ENCODE data around the gene ERVK3-1. TPM values are rescaled to one million over a fixed set of nuclear protein-coding genes. Genes with fewer than 3 reads are reported as not detected.

Gene ERVK3-1
- polyA plus RNA-seq, 1 of the 3 experiments (the other 2 are of a cell fraction): 69.4 TPM

- H3K9me2 ChIP-seq: no peaks in the 10 kb centered on the region
- peak overlapping the region; percentile 92; the same call in 1 of the 2 replicates for H3K4me2 ChIP-seq
- H3K4me1 ChIP-seq (ENCODE audit: control insufficient read depth in 1 of 2, insufficient read depth in 2 of 2, low read depth in 1 of 2, low read length in 1 of 2): peaks cover 0 to 19% of the 10 kb centered on the region in 2 experiments; a peak in 1 of 4 replicates
- no peak overlapping the region for H3K27ac ChIP-seq (ENCODE audit: low read depth in 2 of 2, low read length in 1 of 2)
- H3K27me3 ChIP-seq (ENCODE audit: insufficient read depth): no peaks in the 10 kb centered on the region
- TF ChIP-seq RFX5 (IDR thresholded peaks at IDR 0.05; ENCODE audit: low read length): no peak
- TF ChIP-seq IRF3 (IDR thresholded peaks at IDR 0.05; ENCODE audit: low read depth, low read length): no peak
- peak; percentile 40; the same call in 1 of the 2 replicates for TF ChIP-seq SMC3 (IDR thresholded peaks at IDR 0.05; ENCODE audit: low read depth, low read length)
- TF ChIP-seq MEF2A (IDR thresholded peaks at IDR 0.05; ENCODE audit: borderline replicate concordance, low read depth): no peak
- no peak for TF ChIP-seq EZH2phosphoT487 (IDR thresholded peaks at IDR 0.05; ENCODE audit: borderline replicate concordance, low read depth)
- no peak for TF ChIP-seq SIN3A (IDR thresholded peaks at IDR 0.05; ENCODE audit: borderline replicate concordance, low read depth, low read length)
- no peak for TF ChIP-seq ZBTB33 (IDR thresholded peaks at IDR 0.05; ENCODE audit: borderline replicate concordance, low read depth)
- peak; percentile 60 for TF ChIP-seq RAD21 (IDR thresholded peaks at IDR 0.05; ENCODE audit: low read length)
- no peak for TF ChIP-seq FOSL2 (IDR thresholded peaks at IDR 0.05; ENCODE audit: borderline replicate concordance, low read depth)
- TF ChIP-seq TAF1 (IDR thresholded peaks at IDR 0.05; ENCODE audit: borderline replicate concordance, low read depth, low read length): no peak
- no peak for TF ChIP-seq NFIC (IDR thresholded peaks at IDR 0.05; ENCODE audit: borderline replicate concordance)
- no peak for TF ChIP-seq ELF1 (IDR thresholded peaks at IDR 0.05)
- no peak for TF ChIP-seq GABPA (IDR thresholded peaks at IDR 0.05; ENCODE audit: low read depth)
- no peak for TF ChIP-seq JUND (IDR thresholded peaks at IDR 0.05)
- TF ChIP-seq USF1 (IDR thresholded peaks at IDR 0.05; ENCODE audit: borderline replicate concordance, low read depth): no peak
- no peak for TF ChIP-seq NRF1 (IDR thresholded peaks at IDR 0.05; ENCODE audit: low read depth, low read length)
- TF ChIP-seq REST (IDR thresholded peaks at IDR 0.05; ENCODE audit: low read depth, low read length): no peak
- no peak for TF ChIP-seq GATA2 (CRISPR knock-in tag; IDR thresholded peaks at IDR 0.05)
- peak; percentile 42 for TF ChIP-seq CTCF (IDR thresholded peaks at IDR 0.05)
- no peak for TF ChIP-seq POLR2AphosphoS5 (IDR thresholded peaks at IDR 0.05; ENCODE audit: low read depth, low read length)
- TF ChIP-seq PBX3 (IDR thresholded peaks at IDR 0.05): no peak
- TF ChIP-seq RCOR1 (IDR thresholded peaks at IDR 0.05; ENCODE audit: low read length): no peak
- H3K4me3 ChIP-seq (ENCODE audit: low read depth in 2 of 2, low read length in 1 of 2): no peak overlapping the region; a peak in 1 of 4 replicates
- no peak overlapping the region for H2AFZ ChIP-seq (ENCODE audit: low read depth)
- no peaks in the 10 kb centered on the region for H3F3A ChIP-seq (replicated peaks; ENCODE audit: insufficient read depth)
- H3K36me3 ChIP-seq (replicated peaks in 1 of 2; ENCODE audit: control insufficient read depth in 1 of 2, insufficient read depth in 2 of 2, low read length in 1 of 2): no peaks in the 10 kb centered on the region
- POLR2A ChIA-PET: interaction anchor here (0.9 kb wide), 1 partner anchor 58 kb away, joined by 3 read pairs; the partner anchor contains the start of gene RPS5
- H3K9me3 ChIP-seq: no peaks in the 10 kb centered on the region
- CTCF ChIA-PET: interaction anchor here (1.0 to 3.7 kb wide), 7 partner anchors 18 to 191 kb away, joined by 3 to 17 read pairs (median 4); partner anchors contain the start of gene ZBTB45
- peak; percentile 61 for DNase-seq
- peaks cover 54% of the 10 kb centered on the region for H3K79me2 ChIP-seq (ENCODE audit: insufficient read depth)
- H4K20me1 ChIP-seq (ENCODE audit: insufficient read depth): no peaks in the 10 kb centered on the region
- H3K9ac ChIP-seq: no peak overlapping the region
- WGBS (ENCODE audit: low lambda C conversion rate): 71% methylated on average over 10 of the region's 10 CpGs
Measured at GRCh38 chr19:58328999-58329398, 23.8 kb downstream of the ERVK3-1 start.
